Measurements from ENCODE around the gene S1PR4. TPM values are rescaled to one million over a fixed set of nuclear protein-coding genes. Genes with fewer than 3 reads are reported as not detected.

The S1PR4 gene
- total RNA-seq, 1 experiment from 2014 or later = 0.26 TPM

DNA sequence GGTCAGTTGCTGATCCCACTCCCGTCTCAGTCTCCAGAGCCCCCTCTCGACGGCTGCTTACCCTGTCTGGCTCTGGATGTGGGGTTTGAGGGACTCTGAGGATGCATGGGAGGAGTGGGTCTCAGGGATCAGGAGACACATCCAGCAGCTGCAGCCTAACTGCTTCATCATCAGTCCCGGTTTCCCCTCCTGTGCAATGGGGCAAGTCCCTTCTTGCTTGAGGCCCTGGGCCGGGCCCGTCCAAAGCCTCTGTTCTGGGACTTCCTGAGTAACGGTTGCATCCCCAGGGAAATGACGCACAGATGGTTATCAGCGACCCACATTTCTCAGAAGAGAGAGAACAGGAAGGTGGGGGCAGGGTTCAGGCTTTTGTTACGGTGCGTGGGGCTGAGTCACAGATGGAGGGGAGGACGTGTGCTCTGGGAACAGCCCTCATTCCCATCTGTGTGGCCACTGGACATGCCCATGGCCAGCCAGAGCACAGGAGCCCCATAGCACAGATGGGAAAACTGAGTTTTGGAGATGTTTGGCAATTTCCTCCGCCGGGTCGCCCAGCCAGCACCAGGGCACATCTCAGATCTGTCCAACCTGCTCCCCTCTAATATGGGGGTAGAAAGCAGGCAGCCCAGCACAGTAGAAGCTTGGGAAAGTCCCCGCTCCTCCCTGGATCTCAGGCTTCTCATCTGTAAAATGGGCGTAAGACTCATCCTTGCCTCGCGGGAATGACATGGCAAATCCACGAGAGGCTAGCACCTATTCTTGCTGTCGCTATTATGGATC lies 23.4 kb upstream of the S1PR4 start:
- Histone ChIP-seq H3K36me3 (ENCODE audit: control insufficient read depth, insufficient read depth, low read length) (no peaks in the 10 kb centered on the region), H3K4me3 (ENCODE audit: low read depth in 2 of 2, low read length in 2 of 2) (no peak overlapping the region), H3K27me3 (ENCODE audit: control insufficient read depth, insufficient read depth, low read length) (no peaks in the 10 kb centered on the region), H3K27ac (ENCODE audit: low read length) (peak overlapping the region; percentile 51; the same call in 1 of the 2 replicates), H3K4me1 (ENCODE audit: control insufficient read depth, insufficient read depth, low read length) (peaks cover 6% of the 10 kb centered on the region), H3K9me3 (ENCODE audit: control insufficient read depth, insufficient read depth, low read depth, low read length) (no peaks in the 10 kb centered on the region)
- in situ Hi-C loops (cut with HindIII; ENCODE audit: low pct_unique_long_range_greater_than_20kb, low sequenced_read_pairs) (no loop called here), intact Hi-C loops (cut with micrococcal nuclease; ENCODE audit: unreplicated experiment) (no loop called here)
- TF ChIP-seq, protein P1, sequence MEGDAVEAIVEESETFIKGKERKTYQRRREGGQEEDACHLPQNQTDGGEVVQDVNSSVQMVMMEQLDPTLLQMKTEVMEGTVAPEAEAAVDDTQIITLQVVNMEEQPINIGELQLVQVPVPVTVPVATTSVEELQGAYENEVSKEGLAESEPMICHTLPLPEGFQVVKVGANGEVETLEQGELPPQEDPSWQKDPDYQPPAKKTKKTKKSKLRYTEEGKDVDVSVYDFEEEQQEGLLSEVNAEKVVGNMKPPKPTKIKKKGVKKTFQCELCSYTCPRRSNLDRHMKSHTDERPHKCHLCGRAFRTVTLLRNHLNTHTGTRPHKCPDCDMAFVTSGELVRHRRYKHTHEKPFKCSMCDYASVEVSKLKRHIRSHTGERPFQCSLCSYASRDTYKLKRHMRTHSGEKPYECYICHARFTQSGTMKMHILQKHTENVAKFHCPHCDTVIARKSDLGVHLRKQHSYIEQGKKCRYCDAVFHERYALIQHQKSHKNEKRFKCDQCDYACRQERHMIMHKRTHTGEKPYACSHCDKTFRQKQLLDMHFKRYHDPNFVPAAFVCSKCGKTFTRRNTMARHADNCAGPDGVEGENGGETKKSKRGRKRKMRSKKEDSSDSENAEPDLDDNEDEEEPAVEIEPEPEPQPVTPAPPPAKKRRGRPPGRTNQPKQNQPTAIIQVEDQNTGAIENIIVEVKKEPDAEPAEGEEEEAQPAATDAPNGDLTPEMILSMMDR (IDR thresholded peaks at IDR 0.05) = no peak
- TF ChIP-seq SIN3A (IDR thresholded peaks at IDR 0.05; ENCODE audit: borderline replicate concordance, insufficient read depth, low read depth, low read length) = no peak
- TF ChIP-seq TCF7L2 (IDR thresholded peaks at IDR 0.05; ENCODE audit: low read depth, low read length) = no peak
- no peak for TF ChIP-seq POLR2AphosphoS5 (IDR thresholded peaks at IDR 0.05; ENCODE audit: low read depth, low read length)
- TF ChIP-seq REST (IDR thresholded peaks at IDR 0.05; ENCODE audit: insufficient read depth in 1 of 2, low read depth in 2 of 2, low read length in 1 of 2) = no peak
- CTCF ChIA-PET = no interaction called here
- BruUV-seq (replicated peaks) = no TSS peak
- POLR2A ChIA-PET = no interaction called here
- DNase-seq (ENCODE audit: low read depth, low spot score) (no peak), ATAC-seq (peak; percentile 95)

DNA sequence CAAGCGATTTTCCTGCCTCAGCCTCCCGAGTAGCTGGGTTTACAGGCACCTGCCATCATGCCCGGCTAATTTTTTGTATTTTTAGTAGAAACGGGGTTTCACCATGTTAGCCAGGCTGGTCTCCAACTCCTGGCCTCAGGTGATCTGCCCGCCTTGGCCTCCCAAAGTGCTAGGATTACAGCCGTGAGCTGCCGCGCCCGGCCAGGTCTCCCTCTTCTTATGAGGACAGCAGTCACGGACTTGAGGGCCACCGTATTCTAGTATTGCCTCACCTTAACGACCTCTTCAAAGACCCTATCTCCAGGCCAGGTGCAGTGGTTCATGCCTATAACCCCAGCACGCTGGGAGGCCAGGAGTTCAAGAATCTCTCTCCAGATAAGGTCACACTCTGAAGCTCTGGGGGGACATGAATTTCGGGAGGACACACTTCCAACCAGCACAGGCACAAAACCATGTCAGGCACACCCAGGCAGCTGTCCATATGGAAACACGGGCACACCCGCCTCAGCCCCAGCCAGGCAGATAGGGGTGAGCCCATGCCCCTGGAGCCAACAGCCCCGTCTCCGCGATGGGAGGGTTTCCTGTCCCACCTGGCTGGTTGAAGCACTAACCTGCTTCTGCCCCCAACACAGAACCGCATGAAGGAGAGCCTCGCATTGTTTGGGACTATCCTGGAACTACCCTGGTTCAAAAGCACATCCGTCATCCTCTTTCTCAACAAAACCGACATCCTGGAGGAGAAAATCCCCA lies 21.3 kb upstream of the S1PR4 start:
- H3K4me3 ChIP-seq (ENCODE audit: low read depth in 2 of 2, low read length in 2 of 2) = no peak overlapping the region
- H3K9me3 ChIP-seq (ENCODE audit: control insufficient read depth, insufficient read depth, low read depth, low read length) = no peaks in the 10 kb centered on the region
- intact Hi-C loops (cut with micrococcal nuclease; ENCODE audit: unreplicated experiment) = no loop called here
- no peak for DNase-seq (ENCODE audit: low read depth, low spot score)
- no peak overlapping the region for H3K27ac ChIP-seq (ENCODE audit: low read length)
- H3K36me3 ChIP-seq (ENCODE audit: control insufficient read depth, insufficient read depth, low read length) = no peaks in the 10 kb centered on the region
- H3K27me3 ChIP-seq (ENCODE audit: control insufficient read depth, insufficient read depth, low read length) = no peaks in the 10 kb centered on the region
- in situ Hi-C loops (cut with HindIII; ENCODE audit: low pct_unique_long_range_greater_than_20kb, low sequenced_read_pairs) = no loop called here
- ChIA-PET POLR2A (no interaction called here), CTCF (no interaction called here)
- peaks cover 6% of the 10 kb centered on the region for H3K4me1 ChIP-seq (ENCODE audit: control insufficient read depth, insufficient read depth, low read length)
- no TSS peak for BruUV-seq (replicated peaks)
- ATAC-seq = no peak
- no peak for TF ChIP-seq SIN3A (IDR thresholded peaks at IDR 0.05; ENCODE audit: borderline replicate concordance, insufficient read depth, low read depth, low read length)
- TF ChIP-seq, protein P1 (IDR thresholded peaks at IDR 0.05) = no peak
- no peak for TF ChIP-seq TCF7L2 (IDR thresholded peaks at IDR 0.05; ENCODE audit: low read depth, low read length)
- no peak for TF ChIP-seq POLR2AphosphoS5 (IDR thresholded peaks at IDR 0.05; ENCODE audit: low read depth, low read length)
- TF ChIP-seq REST (IDR thresholded peaks at IDR 0.05; ENCODE audit: insufficient read depth in 1 of 2, low read depth in 2 of 2, low read length in 1 of 2) = no peak
